Stimulated activated CD4-positive, alpha-beta T cell treated with anti-CD3 and anti-CD28 coated beads, TNF-alpha, amount 100 ng/mL, for 1 hour (primary cell): Measurements from ENCODE around the gene TMEM40.
"Not testable (repeated sequence)": the region's sequence is repeated elsewhere in the genome, so short reads cannot be mapped to it uniquely, and the experiment has no call there.

Experiments used
- DNase-seq, 3 donors: peaks; one replicate each; pipeline ENCODE4 v3.0.0-alpha.2; 2020; ENCODE audit warnings: low read depth in 3 of 3, low spot score in 1 of 3

The TMEM40 gene, protein sequence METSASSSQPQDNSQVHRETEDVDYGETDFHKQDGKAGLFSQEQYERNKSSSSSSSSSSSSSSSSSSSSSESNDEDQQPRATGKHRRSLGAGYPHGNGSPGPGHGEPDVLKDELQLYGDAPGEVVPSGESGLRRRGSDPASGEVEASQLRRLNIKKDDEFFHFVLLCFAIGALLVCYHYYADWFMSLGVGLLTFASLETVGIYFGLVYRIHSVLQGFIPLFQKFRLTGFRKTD

DNA sequence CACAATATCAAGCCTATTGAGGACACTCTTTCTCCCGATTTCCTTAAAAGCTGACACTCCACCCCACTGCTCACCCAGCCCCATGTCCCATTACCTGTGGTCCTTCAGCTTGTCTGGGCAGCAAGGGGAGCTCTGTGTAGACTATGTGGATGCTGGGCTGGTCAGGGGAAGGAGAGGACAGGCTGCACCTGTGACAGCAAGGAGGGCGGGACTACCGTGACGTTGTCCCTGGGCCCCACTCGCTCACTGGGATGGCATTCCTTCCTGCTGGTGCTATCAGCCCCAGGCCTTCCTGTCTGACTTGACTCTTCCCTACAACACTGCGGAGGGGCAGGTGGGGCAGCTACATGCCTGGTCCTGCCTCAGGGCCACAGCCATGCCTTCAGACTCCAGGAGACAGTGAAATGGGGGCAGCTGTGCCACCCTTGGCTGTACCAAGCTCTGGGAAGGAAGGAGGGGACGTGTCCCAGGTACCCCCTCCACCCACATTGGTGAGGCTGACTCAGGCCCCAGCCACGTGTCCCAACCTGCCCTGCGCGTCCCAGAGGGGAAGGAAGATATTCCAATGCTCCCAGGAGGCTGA lies at the start of gene TMEM40:
Gene TMEM40 (minus strand): TSS at position 163 of the 583 bp plus-strand sequence. CDS start 9,427 bp downstream, outside the sequence.
- no peak for DNase-seq

DNA sequence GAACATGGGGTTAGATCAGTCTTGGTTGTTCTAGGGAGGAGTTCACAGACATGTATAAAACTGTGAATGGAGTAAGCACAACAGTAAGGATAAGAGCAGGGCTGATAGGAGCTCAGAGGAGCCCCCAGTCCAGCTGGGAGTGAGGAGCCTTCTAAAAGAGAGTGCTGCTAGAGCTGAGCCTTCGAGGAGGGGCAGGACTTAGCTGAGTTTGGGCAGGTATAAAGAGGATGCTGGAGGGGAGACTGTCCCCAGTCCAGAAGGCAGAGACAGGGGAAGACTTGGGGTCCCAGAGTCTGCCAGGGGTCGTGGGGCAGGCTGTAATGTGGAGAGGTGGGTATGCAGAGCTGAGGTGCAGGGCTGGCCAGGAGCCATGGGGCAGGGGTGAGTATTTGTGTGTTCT lies 49.5 kb upstream of the TMEM40 start:
- DNase-seq, result no peak

DNA sequence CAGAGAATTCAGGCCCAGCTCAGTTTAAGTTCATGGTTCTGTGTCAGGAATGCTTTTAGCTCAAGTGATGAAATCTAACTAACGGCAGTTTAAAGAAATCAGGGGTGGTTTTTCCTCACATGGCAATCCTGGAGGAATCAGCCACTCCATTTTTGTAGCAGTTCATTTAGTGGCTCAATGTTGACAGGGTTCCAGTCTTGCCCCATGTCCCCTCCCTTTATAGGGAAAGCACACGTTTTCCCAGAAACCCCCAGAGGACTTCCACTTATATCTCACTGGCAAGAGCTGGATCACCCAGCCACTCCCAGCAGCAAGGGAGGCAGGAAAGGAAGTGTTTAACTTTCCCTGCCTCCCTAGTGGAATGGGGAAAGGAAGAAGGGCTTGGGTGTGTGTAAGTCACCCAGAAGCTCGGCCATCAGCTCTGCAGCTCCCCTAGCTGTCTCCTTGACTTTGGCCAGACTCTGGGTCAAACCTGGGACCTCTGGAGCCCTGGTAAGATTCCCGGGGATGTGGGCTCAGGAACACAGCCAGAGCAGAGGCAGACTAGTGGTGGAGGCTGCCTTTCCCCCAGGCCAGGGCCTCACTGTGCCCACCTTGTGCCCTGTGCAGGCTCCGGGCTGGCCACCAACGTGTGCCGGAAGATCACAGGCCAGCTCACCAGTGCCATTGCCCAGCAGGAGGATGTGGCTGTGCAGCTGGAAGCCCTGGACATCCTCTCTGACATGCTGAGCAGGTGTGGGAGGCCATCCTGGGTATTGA lies 48.7 kb upstream of the TMEM40 start:
- DNase-seq, result no peak

DNA sequence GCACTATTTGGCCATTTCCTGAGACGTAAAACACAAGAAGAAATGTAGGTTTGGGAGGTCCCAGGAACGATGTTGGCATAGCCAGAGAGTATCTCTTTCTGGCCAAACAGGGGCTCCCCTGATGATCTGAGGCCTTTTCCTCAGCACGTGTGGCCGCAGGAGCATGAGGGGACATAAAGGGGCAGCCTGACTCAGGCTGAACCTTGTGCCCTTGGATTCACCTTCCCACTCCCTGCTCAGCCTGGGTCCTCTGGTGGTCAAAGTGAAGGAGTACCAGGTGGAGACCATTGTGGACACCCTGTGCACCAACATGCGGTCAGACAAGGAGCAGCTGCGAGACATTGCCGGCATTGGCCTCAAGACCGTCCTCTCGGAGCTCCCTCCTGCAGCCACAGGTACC lies 48.0 kb upstream of the TMEM40 start:
- DNase-seq, result no peak

DNA sequence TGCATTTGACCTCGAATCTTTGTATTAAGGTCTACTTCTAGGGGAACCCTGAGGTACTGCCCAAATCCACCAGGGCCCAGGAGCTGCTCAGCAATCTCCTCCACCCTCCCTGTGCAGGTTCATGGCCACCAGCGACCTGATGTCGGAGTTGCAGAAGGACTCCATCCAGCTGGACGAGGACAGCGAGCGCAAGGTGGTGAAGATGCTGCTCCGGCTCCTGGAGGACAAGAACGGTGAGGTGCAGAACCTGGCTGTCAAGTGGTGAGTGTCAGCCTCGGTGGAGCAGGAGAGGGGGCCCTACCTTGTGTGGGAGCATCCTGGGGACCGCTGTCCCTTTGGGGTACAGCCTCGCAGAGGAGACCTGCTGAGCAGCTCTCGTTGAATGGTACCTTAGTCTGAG lies 44.3 kb upstream of the TMEM40 start:
- DNase-seq, result no peak

DNA sequence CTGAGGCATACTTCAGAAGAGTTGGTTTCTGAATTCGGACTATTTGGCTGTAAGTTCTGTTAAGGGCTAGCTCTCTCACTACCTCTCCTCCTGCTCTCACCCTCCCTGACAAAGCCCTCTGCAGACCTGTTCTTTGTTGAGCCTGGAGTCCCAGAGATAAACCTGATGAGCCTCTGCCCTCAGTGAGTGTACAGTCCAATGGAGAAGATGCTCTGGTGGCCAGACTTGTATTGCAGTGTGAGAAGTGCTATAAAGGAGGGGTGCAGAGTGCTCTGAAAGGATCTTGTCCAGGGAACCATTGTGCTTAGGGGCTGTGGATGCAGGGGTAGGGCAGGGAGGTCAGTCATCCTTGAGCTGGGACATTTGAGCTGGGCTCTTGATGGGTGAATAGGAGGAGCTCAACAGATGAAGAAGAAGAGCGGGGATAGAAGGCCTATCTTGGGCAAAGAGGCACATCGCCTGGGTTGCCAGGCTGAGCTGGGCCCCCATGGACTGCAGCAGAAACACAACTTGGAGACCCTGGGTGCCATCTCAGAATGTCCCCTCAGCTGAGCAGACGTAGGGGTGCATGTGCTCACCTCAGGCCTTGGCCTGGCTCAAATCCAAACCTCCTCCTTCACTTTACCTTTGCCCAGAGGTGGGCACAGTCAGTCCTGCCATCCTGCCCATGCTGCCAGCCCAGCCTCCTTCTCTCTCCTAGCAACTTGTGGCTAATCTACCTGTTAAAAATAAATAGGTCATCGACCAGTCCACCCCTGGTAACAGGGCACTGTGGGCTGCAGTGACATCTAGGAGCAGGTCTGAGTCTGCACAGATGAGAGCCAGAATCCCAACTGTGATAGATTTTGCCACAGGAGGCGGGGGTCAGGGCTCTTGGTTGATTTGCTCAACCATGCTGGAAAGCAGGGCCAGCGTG lies 40.7 kb upstream of the TMEM40 start:
- no peak for DNase-seq

DNA sequence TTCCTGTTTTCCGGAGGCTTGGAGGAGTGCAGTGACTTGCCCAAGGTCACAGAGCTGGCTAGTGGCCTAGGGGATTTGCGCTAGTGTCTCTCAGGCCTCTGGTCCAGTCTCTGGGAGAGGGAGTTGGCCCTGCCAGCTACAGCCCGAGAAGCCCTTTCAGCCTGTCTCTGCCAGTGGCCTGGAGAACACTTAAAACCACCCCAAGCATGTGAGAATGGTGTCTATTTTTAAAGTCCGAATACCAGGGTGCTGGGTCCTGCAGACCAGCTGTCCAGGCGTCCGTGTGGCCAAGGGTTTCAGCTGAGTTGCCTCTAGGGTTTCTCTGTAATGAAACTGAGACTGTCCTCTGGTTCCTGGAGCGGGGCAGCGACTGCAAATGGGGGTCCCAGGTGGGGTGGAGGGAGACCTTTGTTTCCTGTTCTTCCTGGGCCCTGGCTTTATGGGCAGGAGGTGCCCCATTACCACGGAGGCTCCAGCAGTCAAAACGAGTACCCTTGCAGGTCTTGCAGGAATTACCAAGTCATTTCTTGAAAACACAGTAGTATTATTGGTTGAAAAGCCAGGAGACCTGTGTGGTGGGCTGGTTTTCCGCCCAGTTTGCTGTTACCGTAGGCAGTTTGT lies 39.6 kb upstream of the TMEM40 start:
- no peak for DNase-seq

DNA sequence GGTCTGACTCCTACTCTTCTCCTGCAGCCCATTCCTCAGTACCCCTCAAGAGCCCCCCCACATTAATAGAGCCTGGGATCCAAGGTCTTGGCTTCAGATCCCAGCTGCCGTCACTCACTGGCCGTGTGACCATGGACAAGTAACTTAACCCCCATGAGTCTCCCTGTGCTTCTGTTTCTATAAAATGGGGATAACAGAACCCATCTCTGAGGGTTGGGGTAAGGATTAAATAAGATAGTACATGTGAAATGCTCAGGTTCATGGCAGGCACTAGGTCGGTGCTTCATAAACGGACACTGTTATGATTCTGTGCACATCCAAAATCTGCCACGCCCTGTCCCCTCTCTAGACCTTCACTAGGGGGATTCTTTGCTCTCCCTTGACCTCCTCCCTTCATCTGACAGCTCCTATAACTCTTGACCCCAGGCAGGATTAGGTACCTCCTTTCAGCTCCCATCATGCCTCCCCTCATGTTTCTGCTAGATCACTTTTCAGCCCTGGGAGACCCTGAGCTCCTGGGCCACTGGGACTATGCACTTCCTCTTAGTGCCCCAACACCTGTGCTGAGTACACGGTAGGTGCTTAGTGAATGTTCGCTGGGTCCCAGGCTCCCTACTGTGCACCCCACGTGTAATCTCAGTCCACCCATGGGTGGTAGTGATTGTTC lies 39.0 kb upstream of the TMEM40 start:
- DNase-seq, result no peak

DNA sequence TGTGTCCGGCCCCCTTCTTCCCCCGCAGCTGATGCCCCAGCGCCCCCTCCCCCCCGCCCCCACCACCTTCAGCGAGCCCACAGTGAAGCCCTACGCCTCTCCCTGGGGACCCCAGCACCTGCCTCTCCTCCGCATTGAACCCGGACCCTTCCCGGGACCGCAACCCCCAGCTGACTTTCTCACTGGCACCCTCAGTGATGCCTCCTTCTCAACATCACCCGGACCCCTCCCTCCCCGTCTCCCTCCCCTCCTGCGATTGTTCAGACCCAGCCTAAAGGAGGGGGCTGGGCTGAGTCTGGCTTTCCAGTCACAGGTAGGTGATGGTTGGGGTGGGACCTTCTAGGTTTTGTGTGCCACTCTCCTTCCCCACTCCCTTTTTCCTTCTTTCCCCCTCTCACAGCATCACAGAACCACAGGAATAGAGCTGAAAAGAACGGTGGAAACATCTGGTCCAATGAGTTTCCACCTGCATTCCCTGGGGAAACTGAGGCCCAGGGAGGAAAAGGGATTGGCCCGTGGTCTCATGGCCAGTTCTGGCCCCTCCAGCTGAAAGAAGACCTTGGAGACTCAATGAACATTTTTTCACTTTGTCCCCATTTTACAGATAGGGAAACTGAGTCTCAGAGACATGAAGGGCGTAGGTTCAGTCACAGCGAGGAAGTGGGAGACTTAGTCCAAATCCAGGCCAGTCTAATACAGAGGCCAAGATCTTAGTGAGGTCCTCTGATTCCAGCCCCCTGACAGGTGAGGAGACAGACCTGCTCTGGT lies 38.2 kb upstream of the TMEM40 start:
- DNase-seq, result no peak

DNA sequence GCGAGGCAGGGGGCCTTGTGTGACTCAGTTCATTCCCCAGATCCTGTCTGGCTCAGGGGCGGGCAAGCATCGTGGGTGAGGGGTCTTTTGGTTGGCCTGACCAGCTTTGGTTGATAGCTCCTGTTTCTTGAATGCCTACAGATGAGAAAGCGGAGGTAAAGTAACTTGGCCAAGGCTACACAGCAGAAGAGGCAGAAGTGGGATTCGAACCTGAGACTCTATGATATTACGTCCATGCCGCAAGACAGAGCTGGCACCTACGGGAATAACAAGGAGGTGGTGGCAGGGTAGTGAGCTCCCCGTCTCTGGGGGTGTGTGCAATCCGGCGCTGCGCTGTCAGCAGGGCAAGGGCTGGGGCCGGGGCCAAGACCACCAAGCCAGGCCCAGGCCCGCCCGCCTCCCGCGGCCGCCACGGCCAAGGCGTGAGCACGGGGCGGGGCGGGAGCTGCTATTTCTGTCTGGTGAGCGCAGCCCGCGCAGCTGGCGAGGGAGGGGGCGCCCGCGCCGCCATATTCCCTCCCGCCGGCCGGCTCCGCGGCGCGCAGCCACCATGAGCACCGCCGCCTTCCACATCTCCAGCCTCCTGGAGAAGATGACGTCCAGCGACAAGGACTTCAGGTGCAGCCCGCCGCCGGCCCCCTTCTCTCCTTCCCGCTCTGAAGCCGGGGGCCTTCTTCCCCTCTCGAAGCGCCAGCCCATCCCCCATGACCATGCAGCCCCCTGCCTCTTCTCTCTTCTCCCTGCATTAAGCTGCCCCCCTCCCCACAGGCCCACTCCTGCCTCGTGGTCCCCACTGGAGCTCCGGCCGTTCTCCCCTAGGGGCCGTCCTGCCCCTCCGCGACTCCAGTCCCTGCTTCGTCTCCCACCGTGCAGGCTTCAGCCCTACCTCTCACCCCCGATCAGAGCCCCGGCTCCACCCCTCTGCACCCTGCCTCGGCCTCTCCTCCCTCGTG lies 37.4 kb upstream of the TMEM40 start, which contains the start of gene CAND2:
Gene CAND2 (plus strand): TSS at position 510 of the 953 bp plus-strand sequence. CDS start 41 bp downstream, at position 551.
- DNase-seq, result peak in 1 of 3 donors; percentile 29

DNA sequence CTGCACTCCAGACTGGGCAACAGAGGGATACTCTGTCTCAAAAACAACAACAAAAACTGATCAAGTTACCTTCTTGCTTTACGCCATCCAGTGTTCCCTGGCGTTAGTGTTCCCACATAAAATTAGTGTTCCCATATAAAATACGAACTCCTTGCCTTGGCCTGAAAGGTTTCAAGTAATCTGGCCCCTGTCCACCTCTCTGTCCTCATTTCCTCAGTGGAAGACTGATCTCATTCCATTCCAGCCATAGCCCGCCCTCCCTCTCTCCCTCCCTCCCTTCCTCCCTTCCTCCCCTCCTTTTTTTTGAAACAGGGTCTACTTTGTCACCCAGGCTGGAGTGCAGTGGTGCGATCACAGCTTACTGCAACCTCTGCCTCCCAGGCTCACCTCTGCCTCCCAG lies 34.6 kb upstream of the TMEM40 start:
- no peak for DNase-seq

DNA sequence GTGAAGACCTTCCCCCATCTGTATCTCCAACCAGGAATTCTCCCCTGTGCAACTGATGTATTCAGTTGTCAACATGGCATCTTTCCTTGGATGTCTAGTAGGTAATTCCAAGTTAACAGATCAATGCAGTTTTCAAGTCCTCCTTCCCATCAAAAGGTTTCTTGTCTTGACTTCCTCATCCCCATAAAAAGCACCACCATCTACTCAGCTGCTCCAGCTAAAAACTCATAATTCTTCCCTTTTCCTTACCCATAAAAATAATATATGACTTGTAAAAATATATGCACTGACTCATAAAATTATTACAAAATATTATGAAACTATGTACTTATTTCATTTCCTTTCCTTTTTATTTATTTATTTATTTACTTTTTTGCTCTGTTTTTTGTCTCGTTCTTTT lies 32.4 kb upstream of the TMEM40 start:
- DNase-seq, result no peak

DNA sequence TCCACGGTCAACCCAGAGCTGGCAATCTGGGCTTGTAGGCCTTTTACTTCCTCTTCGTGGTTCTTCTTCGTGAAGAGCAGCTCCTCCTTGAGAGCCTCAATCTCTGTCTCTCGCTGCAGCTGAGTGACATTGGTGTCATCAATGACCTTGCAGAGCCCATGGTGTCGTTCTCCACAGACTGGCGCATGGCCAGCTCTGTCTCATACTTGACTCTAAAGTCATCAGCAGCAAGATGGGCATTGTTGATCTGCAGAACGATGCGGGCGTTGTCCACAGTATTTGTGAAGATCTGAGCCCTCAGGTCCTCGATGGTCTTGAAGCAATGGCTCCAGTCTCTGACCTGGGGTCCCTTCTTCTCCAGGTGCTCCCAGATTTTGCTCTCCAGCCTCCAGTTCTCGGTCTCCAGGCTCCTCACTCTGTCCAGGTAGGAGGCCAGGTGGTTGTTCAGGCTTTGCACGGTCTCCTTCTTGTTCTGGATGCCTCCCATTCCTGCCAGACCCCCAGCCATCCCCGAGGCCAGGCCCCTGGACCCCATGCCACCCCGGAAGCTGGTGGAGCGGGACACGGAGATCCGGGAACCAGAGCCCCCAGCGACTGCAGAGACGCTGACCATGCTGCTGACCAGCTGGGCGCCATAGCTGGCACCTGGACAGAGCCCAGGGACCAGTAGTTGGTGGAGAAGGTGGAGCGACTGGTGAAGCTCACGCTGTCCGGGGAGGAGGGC lies 29.1 kb upstream of the TMEM40 start:
- DNase-seq, result not testable (repeated sequence)

DNA sequence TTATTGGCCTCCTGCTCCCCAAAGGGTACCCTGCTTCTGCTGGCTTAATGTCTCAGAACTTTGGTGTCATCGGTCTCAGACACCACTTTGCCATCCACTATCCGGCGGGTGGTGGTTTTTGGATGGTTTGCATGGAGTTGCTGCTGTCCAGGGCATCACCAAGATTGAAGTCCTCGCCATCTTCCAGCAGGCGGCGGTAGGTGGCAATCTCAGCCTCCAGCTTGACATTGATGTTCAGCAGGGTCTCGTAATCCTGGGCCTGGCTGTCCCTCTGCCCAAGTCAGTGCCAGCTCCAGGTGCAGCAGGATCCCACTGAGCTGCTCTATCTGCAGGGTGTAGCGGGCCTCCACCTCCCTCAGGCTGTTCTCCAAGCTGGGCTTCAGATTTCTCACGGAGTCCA lies 28.3 kb upstream of the TMEM40 start:
- DNase-seq, result peak in 2 of 3 donors; percentile 34 to 44

DNA sequence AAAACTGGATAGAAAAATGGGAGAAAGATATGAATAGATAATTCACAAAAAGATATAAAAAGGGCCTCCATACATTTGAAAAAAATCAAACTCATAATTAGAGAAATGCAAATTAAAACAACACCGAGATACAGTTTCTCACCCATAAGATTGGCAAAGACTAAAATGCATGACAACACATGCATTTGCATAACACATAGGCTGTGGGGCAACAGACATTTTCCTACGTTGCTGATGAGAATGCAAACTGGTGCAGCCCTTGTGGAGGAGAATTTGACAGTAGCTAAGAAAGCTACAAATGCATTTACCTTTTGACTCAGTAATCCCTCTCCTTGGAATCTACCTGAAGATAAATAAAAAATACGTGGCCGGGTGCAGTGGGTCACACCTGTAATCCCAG lies 26.0 kb upstream of the TMEM40 start:
- no peak for DNase-seq

DNA sequence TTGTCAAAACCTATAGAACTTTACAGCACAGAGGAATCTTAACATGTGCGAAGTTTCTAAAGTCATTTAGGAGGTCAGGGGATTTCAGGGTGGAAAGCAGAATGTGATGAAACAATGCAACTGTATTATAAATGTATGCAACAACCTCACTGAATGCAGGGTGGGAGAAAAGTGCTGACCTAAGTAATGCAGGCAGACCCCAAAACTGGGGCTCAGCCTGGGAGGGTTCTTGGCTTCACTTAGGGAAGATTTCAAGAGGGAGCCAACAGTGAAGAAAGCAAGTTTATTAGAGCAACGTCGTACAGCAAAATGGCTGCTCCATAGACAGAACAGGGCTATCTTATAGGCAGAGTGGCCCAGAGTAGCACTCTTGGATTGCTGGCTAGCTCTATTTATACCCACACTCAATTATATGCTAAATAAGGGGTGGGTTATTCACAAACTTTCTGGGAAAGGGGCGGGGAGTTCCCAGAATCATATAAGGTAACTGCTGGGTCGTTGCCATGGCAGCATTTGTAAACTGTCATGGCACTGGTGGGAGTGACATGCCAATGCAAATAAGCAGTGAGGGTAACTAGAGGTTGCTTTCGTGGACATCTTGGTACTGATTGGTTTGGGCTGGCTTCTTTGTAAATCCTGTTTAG lies 23.2 kb upstream of the TMEM40 start:
- no peak for DNase-seq

DNA sequence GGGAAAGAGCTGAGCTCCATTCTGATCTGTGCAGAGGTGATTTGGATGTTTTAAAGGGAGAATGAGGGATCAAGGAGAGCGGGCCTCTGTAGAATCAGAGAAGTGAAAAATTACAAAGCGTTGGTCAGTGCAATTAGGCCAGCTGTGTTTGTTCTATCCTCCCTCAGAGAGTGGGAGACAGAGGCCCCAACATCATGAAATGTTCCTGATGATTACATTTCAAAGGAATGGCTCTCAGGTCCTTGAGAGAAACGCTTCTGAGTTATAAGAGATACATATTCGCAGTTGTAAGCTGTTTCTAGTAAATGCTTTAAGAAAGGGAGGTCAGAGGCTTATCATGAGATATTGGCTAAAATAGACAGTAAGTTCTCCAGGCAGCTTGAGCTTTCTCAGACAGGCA lies 21.7 kb upstream of the TMEM40 start:
- no peak for DNase-seq
